GM18498 (cell line): ENCODE measurements around the gene TCEAL9.
"Not testable (repeated sequence)": the region's sequence is repeated elsewhere in the genome, so short reads cannot be mapped to it uniquely, and the experiment has no call there.

Experiments
- ATAC-seq: cut with Tn5 transposase; IDR thresholded peaks from one replicate; pipeline ENCODE4 v1.9.1; 2021; ENCODE audit warnings: mild to moderate bottlenecking, moderate library complexity; ENCODE audit not compliant: unreplicated experiment

The TCEAL9 gene, protein sequence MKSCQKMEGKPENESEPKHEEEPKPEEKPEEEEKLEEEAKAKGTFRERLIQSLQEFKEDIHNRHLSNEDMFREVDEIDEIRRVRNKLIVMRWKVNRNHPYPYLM

DNA sequence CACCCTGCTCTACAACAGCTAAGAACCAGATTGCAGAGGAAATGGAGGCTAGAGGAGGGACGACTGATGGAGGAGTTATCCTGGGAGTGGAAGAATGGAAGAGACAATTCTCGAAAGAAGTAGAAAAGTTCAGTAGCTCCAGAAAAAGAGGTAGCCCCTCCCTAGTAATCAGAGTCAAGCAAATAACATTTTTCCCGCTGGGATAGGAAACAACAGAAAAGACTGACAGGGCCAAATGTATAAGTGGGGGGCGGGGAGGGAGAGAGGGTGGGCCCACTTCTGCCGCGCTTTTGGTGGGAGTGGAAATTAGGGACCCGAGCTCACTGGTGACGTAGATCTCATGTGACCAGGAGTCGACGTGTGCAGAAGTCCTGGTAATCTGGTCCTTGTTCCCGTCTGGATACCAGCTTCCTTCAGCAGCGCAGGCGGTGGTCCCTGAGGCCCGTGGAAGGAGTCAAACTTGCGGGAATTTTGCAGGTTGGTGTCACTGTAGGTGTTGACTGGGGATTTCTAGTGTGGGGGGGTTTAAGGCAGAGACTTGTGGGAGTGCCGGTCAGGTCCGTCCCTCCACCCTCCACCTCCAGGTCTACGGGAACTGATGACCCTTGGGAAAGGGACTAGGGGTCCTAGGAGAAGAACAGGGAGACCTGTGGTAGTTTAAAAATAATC, at the start of gene TCEAL9:
TCEAL9 (plus strand) TSS at position 377 of the 669 bp plus-strand sequence. CDS start 1,179 bp downstream, outside the sequence.
- no peak for ATAC-seq

DNA sequence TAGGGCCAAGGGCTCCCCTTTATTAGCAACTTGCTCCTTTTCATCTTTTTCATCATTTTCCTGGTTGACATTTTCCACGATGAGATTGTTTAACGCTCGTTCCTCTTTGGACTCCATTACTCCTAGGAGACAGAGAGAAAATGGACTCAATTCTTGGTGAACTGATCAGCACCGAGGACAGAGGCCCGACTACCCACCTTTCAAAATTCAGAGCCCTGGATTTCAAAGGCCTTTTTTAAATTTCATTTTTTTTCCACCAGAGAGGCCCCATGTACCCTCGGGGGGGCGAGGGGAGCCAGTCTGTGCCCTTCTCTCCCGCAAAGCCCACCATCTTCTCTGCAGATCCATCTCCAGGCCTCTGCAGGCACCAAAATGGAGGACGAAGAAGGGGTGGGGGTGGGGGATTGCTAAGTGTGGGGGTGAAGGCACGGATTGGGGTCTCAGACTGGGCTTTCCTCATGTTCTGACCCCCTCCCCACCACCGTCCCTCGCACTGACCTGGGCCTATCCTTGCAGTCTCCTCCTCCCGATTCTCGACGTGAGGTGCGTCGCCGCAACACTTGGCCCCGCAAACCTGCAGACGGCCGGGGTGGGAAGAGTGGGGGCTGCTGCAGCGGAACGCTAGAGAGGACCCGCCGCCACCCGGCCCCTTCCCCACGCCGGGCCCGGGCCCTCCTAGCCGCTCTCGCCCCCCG, 46.3 kb upstream of the TCEAL9 start:
- ATAC-seq = no peak

DNA sequence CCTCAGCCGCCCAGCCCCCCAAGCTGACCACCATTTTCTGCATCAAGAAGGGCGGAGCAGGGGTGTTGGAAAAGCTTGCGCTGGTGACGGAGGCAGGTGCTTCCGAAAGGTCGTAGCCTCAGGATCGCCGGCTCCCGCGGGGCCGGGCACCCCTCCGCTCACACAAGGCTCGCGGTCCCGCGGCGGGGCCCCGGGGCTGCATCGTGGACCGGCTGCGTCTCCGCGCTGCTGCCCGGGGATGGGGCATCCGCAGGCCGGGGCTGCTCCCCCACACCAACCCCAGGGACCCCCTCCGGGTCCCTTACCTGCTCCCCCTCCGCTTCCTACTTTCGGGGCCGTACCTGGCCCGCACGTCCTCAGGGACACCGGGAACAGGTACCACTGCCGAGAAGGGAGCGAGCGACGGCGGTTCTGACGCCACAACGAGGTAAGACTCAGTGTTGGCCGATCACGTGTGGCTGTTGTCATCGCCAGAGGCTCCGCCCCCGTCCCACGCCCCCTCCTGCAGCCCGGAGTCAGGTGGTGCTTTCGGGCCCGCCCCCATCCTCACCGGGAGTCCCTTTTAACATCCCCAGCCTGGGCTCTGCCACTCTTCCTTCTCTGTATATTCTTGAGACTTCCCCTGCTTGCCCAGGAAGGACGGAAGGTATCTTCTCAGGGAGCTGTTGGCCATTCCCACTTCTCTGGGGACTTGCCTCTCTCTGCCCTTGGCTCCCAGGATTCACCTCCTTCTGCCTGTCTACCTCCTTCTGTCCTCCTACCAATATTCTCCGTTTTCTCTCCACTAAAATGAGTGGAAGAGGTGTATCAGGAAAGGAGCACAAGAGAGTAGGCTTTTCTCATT, 45.5 kb upstream of the TCEAL9 start, which contains the start of gene BEX2:
BEX2 (minus strand) TSS at position 436 of the 844 bp plus-strand sequence. CDS start 1,014 bp downstream, outside the sequence.
- ATAC-seq = peak; percentile 99

DNA sequence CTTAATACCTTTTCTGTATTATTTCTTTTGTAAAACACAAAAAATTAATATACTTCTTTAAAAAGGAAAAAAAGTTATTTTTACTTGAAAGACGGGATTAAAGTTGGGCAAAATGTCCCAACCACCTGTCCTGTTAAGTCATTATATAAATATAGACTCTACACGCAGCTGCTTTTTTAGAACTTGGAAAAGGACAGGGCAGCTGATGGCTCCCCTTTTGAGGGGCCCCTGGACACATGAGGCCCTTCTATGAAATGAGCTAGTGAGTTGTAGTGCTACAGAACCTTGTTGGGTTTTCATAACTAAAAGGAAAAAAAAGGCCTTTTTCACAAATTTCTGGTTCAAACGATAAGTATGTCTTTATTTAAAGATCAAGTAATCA, 44.9 kb upstream of the TCEAL9 start:
- ATAC-seq = no peak

DNA sequence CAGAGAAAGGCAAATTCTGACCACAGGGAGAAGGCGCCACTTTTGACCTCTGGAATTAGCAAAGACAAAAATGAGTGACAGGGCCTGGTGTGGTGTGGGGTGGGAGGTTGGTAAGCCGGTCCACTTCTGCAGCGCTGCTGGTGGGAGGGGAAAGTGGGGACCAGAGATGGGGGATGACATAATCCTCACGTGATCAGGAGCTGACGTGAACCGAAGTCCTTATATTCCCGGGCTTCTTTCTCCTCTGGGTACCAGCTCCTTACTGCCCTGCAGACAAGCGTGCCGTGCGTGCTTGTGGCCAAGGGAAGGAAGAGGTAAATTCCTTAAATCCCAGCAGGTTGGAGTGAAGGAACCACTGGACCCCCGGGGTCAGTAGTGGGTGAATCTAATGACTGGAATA, 26.3 kb upstream of the TCEAL9 start, which contains the start of gene TCEAL7:
TCEAL7 (plus strand) TSS at position 249 of the 400 bp plus-strand sequence. CDS start 1,165 bp downstream, outside the sequence.
- ATAC-seq = no peak

DNA sequence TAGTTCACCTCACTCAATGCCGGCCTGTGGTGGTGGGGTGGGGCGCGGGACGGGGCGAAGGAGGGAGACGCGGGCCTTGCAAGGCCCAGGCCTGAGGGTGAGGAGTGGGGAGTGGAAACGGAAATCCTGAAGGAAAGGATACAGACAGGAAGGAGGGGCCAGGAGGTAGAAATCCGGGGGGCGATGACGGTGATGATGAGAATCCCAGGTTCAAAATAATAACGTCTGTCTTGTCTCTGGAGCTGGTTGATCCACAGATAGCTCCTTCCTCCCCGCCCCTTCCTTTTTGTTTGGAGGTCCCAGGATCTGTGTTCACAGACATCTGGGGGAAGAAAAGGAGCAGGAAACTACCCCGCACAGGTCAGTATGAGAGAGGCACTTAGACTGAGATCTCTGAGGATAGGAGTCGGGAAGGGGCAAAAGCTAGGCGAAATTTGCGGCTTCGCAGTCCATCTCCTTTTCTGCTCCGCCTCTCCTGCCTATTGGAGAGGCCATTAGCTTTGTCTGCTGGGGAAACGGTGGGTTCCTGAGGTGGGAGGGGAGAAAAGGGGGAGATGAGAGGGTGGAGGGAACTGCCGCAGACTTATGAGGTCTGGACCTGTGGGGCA, 25.5 kb upstream of the TCEAL9 start:
- ATAC-seq = no peak

DNA sequence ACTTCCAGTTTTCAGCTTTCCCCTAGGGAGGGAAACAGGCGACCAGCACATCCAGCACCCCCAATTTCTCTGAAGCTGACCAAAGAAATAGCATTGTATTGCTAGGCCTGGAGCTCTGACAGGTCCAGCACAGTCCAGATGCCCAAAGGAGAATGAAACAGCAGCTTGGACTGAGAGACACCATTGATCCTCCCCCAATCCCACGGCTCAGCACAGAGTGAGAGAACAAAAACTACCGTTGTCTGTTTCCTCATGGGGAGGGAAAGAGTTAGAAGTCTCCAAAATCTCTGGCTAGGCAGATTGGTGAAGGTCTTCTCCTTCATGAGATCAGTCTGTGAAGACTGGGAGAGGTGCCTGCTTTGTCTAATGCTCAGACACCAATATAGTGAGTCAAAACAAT, 17.6 kb upstream of the TCEAL9 start:
- no peak for ATAC-seq

DNA sequence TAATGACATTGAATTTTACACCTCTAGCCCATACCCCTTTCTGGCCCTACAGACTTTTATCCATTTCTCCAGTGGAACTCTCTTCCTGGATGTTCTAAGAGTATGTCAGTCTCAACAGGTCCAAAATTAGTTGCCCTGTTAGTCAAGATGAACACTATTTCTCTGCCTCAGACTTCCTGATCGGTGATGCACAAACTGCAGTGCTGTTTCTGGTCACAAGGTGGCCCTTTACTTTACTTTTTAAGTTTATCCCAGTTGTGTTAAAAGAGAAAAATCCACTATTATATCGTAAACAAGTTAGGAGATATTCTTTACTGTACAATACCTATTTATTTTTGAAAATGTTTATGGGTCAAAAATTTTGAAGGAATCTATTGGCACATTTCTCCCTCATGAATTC, 13.2 kb upstream of the TCEAL9 start:
- ATAC-seq = no peak

DNA sequence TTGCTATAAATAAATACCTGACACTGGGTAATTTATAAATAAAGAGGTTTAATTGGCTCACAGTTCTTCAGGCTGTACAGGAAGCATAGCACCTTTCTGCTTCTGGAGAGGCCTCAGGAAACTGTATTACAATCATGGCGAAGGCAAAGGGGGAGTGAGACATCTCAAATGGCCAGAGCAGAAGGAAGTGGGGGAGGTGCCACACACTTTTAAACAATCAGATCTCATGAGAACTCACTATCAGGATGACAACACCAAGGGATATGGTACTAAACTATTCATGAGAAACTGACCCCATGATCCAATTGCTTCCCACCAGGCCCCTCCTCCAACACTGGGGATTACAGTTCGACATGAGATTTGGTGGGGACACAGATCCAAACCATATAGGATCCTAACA, 11.7 kb upstream of the TCEAL9 start:
- no peak for ATAC-seq

DNA sequence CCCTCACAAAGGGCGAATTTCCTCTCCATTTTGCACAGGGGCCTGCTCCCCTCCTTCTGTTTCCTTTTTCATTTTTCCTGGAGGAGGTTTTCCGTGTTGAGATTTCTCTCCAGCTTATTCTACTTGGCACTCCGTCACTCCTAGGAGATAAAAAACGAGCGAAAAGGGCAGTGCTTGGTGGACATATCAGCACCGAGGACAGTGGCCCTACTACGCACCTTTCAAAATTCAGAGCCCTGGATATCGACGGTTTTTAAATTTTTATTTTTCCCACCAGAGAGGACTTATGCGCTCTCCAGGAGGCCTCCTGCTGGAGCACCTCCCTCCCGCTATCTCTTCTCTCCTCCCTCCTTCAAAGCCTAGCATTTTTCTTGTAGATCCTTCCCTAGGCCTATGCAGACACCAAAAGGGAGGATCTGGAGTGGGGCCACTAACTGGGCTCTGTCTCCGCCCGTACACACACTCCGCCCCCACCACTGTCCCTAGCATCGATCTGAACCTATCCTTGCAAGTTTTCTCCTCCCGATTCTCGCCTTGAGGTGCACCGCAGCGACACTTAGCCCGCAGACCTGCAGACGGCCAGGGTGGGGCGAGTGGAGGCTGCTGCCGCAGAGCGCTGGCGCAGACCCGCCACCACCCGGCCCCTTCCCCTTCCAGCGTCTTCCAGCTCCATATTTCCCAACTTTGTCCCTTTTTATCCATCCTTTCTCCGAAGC, 8.5 kb upstream of the TCEAL9 start:
- no peak for ATAC-seq

DNA sequence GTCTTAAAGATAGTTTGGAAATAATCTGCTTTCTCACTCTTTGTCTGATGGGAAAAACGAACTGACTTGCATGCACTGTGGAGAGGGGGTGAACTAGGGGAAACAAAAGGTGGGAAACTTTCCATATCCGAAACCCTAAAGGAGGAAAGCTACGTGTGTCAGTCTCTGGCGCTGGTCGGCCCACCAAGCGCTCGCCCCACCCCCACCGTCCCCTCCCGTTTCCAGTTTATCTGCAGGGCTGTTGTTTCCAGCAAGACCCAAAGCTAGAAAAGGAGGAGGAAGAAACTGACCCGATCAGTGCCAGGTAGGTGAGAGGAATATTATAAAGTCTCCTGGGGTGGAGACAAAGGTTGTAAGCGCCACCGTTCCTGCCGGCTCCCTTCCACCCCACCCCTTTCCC, 552 bp downstream of the TCEAL9 start:
- ATAC-seq = no peak

DNA sequence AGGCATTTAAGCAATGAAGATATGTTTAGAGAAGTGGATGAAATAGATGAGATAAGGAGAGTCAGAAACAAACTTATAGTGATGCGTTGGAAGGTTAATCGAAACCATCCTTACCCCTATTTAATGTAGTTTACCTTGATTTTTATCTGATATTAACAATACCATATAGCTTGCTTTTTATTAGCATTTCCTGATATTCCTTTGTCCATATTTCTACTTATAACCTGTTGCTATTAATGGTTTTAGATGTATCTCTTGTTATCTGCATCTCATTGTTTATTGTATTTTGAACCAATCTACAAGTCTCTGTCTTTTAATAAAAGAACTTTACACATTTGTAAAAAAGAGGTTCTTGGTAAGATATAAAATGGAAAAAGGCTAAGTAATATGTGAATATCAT, 1.6 kb downstream of the TCEAL9 start:
- no peak for ATAC-seq

DNA sequence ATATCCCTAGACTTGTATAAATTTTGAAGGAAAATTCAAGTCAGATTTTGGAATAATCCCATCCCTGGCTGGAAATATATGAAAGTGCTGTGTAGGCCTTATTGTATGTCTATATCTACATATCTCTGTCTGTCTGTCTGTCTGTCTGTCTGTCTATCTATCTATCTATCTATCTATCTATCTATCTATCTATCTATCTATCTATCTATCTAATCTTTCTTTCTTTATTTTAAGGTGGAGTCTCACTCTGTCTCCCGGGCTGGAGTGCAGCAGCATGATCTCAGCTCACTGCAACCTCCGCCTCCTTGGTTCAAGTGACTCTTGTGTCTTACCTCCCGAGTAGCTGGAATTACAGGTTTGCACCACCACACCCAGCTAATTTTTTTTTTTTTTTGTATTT, 3.3 kb downstream of the TCEAL9 start:
- ATAC-seq = not testable (repeated sequence)

DNA sequence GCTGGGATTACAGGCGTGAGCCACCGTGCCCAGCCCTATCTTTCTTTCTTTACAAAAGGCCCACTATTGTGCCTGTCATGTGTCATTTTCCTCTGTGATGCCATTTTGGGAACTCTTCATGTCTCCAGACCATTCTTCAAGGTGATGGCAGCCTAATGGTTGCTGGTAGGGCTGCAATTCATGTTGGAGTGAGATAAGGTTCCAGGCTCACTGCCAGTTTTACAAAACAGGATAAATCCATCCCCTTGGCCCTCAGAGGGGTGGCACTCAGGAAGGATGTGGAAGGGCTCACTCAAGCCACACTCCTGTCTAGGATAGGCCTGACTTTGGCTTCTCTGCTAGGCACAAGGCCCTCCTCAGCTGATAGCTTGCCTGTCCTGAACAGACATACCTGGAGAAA, 3.8 kb downstream of the TCEAL9 start:
- no peak for ATAC-seq

DNA sequence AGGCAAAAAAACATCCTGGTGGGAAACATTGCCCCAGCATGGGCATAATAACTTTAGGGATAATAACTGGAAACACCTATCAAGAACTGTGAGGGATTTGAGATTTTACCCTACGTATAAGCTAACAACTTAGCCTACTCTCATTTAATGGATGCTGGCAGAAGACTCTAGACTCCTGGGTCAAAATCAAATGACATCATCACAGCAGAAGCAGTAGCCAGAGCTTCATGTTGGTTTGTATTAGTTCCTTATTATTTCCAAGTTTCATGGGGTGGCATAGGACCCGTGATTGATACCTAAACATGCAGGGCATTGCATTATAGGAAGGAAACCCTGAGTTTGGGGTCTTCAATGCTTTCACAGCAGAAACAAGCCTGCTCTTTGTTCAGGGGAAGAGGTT, 4.6 kb downstream of the TCEAL9 start:
- ATAC-seq = no peak

DNA sequence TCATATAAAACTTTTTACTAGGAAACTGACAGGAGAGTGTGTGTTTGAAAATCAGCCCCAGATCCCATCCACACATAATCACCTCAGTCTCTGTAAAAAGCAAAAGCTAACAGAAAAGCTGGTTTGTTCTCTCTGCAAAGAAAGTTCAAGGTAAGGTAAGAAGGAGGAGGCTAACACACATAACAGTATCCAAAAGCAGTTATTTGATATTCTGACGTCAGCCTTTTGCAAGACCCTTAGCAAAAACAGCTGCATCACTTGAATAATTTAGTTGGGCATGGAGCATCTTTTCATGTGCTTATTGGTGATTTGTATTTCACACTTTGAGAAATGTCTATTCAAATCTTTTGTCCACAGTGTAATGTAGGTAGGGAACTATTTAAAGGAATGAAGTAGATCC, 5.5 kb downstream of the TCEAL9 start:
- no peak for ATAC-seq

DNA sequence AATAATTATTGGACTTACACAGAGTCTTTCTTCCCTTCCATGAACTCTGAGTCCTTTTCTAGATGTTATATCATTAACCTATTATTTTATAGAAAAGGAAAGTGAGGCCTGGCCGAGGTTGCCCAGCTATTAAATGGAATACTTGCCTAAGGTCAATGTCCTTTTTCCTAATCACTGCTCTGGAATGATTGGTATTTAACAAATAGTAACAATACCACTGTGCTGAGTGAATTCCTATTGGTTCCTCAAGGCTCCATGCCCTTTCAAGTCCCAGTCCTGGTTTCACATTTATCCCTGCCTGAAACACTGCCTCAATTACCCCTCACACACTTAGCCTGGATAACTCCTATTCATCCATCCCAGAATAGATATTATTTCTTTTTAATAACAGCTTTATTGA, 6.2 kb downstream of the TCEAL9 start:
- ATAC-seq = no peak

DNA sequence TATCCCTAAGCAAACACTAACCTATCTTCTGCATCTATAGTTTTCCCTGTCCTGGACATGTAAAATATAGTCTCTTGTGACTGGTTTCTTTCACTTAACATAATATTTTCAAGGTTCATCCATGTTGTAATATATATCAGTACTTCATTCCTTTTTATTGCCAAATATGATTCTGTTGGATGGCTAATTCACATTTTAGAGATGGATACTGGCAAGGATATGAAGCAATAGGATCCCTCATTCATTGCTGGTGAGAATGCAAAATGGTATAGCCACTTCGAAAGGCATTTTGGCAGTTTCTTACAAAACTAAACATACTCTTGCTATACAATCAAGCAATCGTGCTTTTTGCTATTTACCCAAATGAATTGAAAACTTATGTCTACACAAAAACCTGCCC, 6.7 kb downstream of the TCEAL9 start:
- ATAC-seq = no peak

DNA sequence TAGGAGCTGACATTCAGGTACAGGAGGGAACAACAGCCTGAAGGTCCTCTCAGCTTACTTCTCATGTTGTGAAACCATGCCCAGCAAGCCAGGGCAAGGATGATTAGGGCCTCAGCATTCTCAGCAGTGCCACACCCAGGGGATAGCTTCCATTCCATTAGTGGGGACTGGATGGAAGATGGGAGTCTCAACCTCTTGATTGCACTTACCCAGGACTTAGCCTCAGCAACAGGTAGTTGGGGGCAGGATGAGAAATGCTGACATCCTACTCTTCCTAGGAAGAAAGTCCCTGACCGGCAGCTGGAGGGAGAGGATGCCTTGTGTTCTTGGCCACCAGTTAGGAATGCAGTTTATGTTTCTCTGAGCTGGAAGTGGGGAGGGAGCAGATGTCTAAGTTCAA, 11.2 kb downstream of the TCEAL9 start:
- no peak for ATAC-seq

DNA sequence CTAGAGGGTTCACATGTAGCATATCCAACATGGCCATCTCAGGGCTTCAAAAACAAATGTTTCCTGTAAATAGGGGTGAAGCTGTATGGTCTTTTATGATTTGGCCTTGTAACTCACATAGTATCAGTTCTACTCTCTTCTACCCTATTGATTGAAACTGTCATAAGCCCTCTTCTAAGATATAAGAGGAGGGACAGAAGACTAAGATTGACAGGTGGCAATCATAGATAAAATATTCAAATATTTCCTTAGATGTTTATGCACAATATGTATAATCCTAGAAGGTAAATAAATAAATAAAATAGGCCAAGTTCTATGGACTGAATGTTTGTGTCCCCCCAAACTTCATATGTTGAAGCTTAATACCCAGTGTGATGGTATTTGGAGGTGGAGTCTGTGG, 13.2 kb downstream of the TCEAL9 start:
- ATAC-seq = no peak
